GM12874 (cell line): ENCODE measurements around the gene ACOT2.

Source experiments
- TF ChIP-seq, protein P1 (sequence below): IDR thresholded peaks from 2 replicates; pipeline ENCODE4 v1.5.1; 2011; ENCODE audit warnings: low read depth, mild to moderate bottlenecking, control low read depth, low read length, moderate library complexity; ENCODE audit not compliant: insufficient read depth

ACOT2 gene, protein sequence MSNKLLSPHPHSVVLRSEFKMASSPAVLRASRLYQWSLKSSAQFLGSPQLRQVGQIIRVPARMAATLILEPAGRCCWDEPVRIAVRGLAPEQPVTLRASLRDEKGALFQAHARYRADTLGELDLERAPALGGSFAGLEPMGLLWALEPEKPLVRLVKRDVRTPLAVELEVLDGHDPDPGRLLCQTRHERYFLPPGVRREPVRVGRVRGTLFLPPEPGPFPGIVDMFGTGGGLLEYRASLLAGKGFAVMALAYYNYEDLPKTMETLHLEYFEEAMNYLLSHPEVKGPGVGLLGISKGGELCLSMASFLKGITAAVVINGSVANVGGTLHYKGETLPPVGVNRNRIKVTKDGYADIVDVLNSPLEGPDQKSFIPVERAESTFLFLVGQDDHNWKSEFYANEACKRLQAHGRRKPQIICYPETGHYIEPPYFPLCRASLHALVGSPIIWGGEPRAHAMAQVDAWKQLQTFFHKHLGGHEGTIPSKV

GRCh38 chr14:73569185-73569958, at the start of gene ACOT2:
Gene ACOT2 (plus strand): TSS chr14:73569213. CDS start chr14:73569241, 28 bp downstream.
- TF ChIP-seq, protein P1, sequence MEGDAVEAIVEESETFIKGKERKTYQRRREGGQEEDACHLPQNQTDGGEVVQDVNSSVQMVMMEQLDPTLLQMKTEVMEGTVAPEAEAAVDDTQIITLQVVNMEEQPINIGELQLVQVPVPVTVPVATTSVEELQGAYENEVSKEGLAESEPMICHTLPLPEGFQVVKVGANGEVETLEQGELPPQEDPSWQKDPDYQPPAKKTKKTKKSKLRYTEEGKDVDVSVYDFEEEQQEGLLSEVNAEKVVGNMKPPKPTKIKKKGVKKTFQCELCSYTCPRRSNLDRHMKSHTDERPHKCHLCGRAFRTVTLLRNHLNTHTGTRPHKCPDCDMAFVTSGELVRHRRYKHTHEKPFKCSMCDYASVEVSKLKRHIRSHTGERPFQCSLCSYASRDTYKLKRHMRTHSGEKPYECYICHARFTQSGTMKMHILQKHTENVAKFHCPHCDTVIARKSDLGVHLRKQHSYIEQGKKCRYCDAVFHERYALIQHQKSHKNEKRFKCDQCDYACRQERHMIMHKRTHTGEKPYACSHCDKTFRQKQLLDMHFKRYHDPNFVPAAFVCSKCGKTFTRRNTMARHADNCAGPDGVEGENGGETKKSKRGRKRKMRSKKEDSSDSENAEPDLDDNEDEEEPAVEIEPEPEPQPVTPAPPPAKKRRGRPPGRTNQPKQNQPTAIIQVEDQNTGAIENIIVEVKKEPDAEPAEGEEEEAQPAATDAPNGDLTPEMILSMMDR = 0 out of 2 replicates have a peak, but pooled peaks have one; percentile 6

- TF ChIP-seq, protein P1 = no peak
Measured at GRCh38 chr14:73521229-73521628, 47.8 kb upstream of the ACOT2 start.

DNA sequence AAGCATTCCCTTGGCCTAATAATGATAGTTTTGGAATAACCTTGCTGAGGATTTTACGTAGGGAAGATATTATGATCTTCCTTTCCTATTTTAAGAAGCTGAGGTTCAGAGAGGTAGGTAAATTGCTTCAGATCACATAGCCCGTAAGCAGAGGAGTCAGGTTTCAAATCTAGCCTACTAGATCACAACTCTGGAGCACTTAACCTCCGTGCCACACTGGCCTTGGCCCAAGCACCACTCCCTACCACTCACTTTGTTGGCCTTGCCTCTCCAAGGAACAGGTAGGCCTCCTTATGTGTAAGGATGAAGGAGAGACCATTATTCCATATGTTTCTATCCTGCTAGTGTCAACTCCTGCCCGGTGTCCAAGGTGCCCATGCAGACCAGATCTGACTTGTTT, 44.5 kb upstream of the ACOT2 start:
- TF ChIP-seq, protein P1 = no peak

- TF ChIP-seq, protein P1 = no peak
Measured at GRCh38 chr14:73526036-73526984, 42.7 kb upstream of the ACOT2 start.

GRCh38 chr14:73553845-73554244, 15.2 kb upstream of the ACOT2 start:
- TF ChIP-seq, protein P1 = no peak

- TF ChIP-seq, protein P1 = no peak
Measured at GRCh38 chr14:73567358-73567757, 1.7 kb upstream of the ACOT2 start.
